Renal cortex interstitium (tissue), 11 donors: ENCODE results near the gene RALGAPA2. TPM values are rescaled to one million over a fixed set of nuclear protein-coding genes. Genes with fewer than 3 reads are reported as not detected.
A peak's percentile ranks its signal among the peaks of the same experiment; 100 is the strongest.

Source experiments
- DNase-seq, 11 donors: peaks; one replicate each; pipeline ENCODE4 v3.0.0-alpha.2; 2013; ENCODE audit warnings: low read depth in 9 of 11, low spot score in 4 of 11; ENCODE audit errors: extremely low read depth in 1 of 11
- polyA plus RNA-seq, 3 donors: library from polyadenylated mRNA; unstranded; fragments of 120-200 nt; gene quantifications; one replicate each; pipeline ENCODE4 v1.2.1, GENCODE V29; 2013; ENCODE audit not compliant: insufficient read length in 3 of 3

The RALGAPA2 gene
- polyA plus RNA-seq, 3 donors: 17.4 to 21.7 (median 17.7) TPM

GRCh38 chr20:20731945-20732296 is 19.5 kb upstream of the RALGAPA2 start:
- DNase-seq: no peak

GRCh38 chr20:20731000-20731944 is 18.8 kb upstream of the RALGAPA2 start:
- DNase-seq: no peak

DNA sequence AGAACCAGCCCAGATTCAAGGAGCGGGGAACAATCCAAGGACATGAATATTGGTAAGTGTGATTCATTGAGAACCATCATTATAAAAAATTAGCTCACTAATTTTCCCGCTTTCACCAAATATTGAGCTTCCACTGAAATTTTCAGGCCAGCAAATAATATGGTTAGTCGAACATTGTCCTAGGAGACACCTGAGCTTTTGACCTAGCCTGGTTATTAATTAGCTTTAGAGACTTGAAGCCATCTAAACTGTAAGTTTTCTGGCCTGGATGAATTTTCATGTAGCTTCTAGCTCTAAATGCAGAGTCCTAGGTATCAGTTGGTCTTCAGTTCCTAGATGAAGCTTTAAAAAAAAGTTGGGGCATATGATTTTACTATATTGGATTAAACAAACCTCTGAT is 17.1 kb upstream of the RALGAPA2 start:
- DNase-seq: no peak

DNA sequence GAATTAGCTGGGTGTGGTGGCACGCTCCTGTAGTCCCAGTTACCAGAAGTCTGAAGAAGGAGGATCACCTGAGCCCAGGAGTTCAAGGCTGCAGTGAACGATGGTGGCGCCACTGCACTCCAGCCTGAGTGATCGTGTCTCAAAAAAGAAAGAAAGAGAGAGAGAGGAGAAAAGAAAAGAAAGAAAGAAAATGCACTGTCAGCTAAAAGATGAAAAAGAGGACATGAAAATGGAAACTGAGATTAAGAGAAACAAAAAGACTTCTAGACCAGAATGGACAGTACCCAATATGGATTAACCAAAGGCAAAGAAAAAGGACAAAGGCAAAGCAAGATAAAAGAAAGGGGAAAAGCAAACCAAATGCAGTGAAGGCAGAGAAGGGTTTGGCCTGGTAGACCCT is 9.0 kb upstream of the RALGAPA2 start:
- no peak for DNase-seq

GRCh38 chr20:20720158-20720557 is 7.7 kb upstream of the RALGAPA2 start:
- DNase-seq: no peak

DNA sequence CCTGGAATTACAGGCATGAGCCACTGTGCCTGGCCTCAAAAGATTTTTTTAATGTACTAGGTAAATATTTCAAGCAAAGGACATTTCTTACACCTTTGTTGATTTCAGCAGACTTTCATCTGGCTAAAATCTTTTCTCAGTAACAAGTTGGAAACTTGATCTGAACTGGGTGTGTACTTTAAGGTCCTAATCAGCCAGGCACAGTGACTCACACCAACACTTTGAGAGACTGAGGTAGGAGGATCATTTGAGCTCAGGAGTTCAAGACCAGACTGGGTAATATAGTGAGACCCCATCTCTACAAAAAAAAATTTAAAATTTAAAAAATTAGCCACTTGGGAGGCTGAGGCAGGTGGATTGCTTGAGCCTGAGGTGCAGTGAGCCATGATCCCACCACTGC is 7.0 kb upstream of the RALGAPA2 start:
- no peak for DNase-seq

- no peak for DNase-seq
Measured at GRCh38 chr20:20713244-20713765, 861 bp upstream of the RALGAPA2 start.

DNA sequence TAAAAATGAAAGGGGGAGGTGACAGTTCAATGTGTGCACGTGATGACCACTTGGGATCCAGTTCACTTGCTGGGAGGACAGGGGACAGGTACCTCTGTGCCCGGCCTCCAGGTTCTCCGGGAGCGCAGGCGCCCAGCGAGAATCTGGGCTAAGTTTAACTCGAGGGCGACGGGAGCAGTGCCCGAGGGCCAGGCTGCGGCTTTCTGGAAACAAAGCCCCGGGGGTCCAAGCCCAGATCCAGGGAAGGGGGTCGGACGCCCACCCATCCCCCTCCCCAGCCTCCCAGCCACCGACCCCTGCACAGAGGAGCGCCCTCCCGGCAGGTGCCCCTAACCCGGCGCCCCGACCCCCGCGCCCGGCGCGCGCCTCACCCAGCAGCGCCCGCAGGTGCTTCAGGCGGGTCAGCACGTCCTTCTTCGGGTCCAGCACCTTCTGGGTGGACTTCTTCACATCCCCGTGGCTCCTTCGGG is 405 bp downstream of the RALGAPA2 start:
- DNase-seq: peak in 1 of 11 donors; percentile 8

- no peak for DNase-seq
Measured at GRCh38 chr20:20711413-20711812, 1.0 kb downstream of the RALGAPA2 start.

- peak in 3 of 11 donors; percentile 12 to 35 (median 33) for DNase-seq
Measured at GRCh38 chr20:20710443-20711315, 1.8 kb downstream of the RALGAPA2 start.

GRCh38 chr20:20709887-20710286 is 2.6 kb downstream of the RALGAPA2 start:
- DNase-seq: no peak

DNA sequence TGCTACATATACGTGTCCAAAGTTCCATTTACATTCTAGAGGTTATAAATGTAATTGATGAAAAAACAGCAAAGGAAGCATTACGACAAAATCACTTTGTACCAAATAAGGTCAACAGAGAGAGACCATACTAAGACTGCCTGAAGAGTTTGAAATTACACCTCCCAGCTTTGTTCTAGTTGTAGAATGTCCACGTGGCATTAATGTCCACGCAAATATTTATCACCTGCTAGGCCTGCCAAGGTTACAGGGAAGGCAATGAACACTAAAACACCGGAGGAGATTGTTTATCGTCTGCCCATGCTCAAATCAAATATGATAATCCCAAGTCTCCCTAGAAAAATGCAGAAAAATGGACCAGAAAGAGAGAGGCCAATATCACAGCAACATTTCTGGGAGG is 6.2 kb downstream of the RALGAPA2 start:
- DNase-seq: no peak

- DNase-seq: no peak
Measured at GRCh38 chr20:20702330-20703245, 9.9 kb downstream of the RALGAPA2 start.

GRCh38 chr20:20699917-20700316 is 12.5 kb downstream of the RALGAPA2 start:
- no peak for DNase-seq

DNA sequence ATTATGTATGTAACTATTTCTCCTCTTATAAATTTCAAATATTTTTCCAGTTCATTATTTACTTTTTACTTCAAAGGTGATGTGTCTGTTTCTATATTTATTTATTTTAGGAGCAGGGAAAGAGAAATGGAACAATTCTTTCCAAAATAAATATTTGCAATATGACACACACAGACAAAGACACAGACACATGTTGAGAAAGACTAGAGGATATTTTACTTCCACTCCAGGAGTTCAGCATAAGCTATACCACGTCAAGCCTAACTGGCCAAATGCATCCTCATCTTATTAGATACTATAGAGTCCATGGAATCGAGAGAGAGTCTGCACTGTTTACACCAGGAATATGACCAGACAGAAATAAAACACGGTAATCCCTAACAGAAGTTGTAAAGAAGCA is 13.3 kb downstream of the RALGAPA2 start:
- DNase-seq: no peak

DNA sequence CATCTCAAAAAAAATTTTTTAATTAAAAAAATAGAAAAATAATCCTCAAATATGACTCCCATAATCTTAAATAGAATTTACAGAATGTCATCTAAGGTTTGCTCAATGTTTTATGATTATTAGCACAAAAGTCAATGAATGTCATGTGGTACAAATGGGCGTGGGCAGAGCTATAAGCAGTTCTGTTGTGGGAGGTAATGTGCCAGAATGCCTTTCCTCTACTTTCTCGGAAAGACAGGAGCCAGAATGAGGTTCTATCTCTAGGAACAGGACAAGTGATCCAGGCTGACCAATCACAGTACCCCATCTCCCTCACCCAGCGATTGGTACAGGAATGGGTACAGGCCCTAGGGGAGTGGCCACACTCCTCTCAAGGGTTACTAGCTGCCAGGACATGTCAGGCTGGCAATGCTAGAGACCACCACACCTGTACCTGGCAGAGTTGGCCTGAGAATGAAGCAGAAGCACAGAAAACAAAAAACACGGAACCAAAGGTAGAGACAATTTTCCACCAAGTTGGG is 15.1 kb downstream of the RALGAPA2 start:
- DNase-seq: no peak

- DNase-seq: no peak
Measured at GRCh38 chr20:20695250-20695816, 17.1 kb downstream of the RALGAPA2 start.

DNA sequence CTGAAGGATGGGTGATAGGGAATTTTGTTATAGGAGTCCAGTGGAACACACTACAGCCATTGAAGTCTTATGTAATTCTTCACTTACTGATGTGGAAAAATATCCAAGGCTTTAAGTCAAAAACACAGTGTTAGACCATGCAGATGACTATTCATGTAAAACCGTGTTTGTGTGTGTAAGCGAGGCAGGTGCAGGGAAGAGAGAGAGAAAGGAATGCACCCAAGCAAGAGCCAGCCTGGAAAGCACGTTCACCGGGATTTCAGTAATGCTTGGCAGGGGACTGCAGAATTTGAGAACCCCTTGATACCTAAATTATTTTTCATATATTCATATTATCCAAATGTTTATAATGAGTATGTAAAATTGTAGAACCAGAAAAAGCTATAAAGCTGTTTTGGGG is 17.9 kb downstream of the RALGAPA2 start:
- no peak for DNase-seq
